CD14-positive monocyte (primary cell): ENCODE measurements around the gene HAVCR2. TPM values are rescaled to one million over a fixed set of nuclear protein-coding genes. Genes with fewer than 3 reads are reported as not detected.

Experiments
- DNase-seq, 3 donors: peaks; one replicate each; pipeline ENCODE4 v3.0.0-alpha.2; 2011 to 2022
- H2AFZ ChIP-seq: 2 replicates; pipeline ENCODE4 v1.6.0; 2012; ENCODE audit warnings: mild to moderate bottlenecking, low read depth, low read length, inconsistent platforms; ENCODE audit not compliant: insufficient read depth, poor library complexity, severe bottlenecking
- H3K27ac ChIP-seq, 2 donors: 1 replicate in 1 of 2; 2 replicates in 1 of 2; pipeline ENCODE4 v1.5.1; 2012 to 2013; ENCODE audit warnings: low read length in 2 of 2, control low read depth in 1 of 2, inconsistent platforms in 1 of 2, low read depth in 1 of 2, mild to moderate bottlenecking in 1 of 2
- H3K27me3 ChIP-seq, 2 donors: one replicate each; pipeline versions ENCODE4 v1.6.0 to v1.6.1; 2011 to 2013; ENCODE audit warnings: low read length in 2 of 2; ENCODE audit not compliant: control insufficient read depth in 2 of 2, insufficient read depth in 2 of 2
- H3K36me3 ChIP-seq, 2 donors: replicated peaks in 1 of 2; 1 replicate in 1 of 2; 2 replicates in 1 of 2; pipeline versions ENCODE4 v1.5.1 to v1.6.1; 2012 to 2013; ENCODE audit warnings: low read length in 2 of 2, control low read depth in 1 of 2, inconsistent platforms in 1 of 2, mild to moderate bottlenecking in 1 of 2; ENCODE audit not compliant: insufficient read depth in 2 of 2, control insufficient read depth in 1 of 2
- H3K4me1 ChIP-seq, 2 donors: 1 replicate in 1 of 2; 2 replicates in 1 of 2; pipeline versions ENCODE4 v1.5.1 to v1.6.1; 2012 to 2013; ENCODE audit warnings: low read length in 2 of 2, control low read depth in 1 of 2, inconsistent platforms in 1 of 2, mild to moderate bottlenecking in 1 of 2, moderate library complexity in 1 of 2; ENCODE audit not compliant: insufficient read depth in 2 of 2, control insufficient read depth in 1 of 2
- H3K4me2 ChIP-seq: replicated peaks from 2 replicates; pipeline ENCODE3; 2012; ENCODE audit warnings: low read length, moderate library complexity, mild to moderate bottlenecking; ENCODE audit not compliant: poor library complexity, severe bottlenecking; ENCODE audit errors: extremely low read depth
- H3K4me3 ChIP-seq, 3 experiments: fragments of 200-600 bp in 1 of 3; sonication (generic) in 1 of 3; replicated peaks in 1 of 3; 1 replicate in 2 of 3; 2 replicates in 1 of 3; pipeline ENCODE4 v1.5.1; 2011 to 2013; ENCODE audit warnings: low read length in 3 of 3, mild to moderate bottlenecking in 3 of 3, control low read depth in 2 of 3, low read depth in 2 of 3, inconsistent platforms in 1 of 3, moderate library complexity in 1 of 3
- H3K79me2 ChIP-seq: 2 replicates; pipeline ENCODE4 v1.6.0; 2012; ENCODE audit warnings: mild to moderate bottlenecking, control low read depth, inconsistent platforms, low read length, moderate library complexity; ENCODE audit not compliant: insufficient read depth
- H3K9ac ChIP-seq: 2 replicates; pipeline ENCODE4 v1.6.0; 2017; ENCODE audit warnings: low read length, mild to moderate bottlenecking; ENCODE audit not compliant: insufficient read depth, poor library complexity, severe bottlenecking
- H3K9me3 ChIP-seq, 2 donors: replicated peaks in 1 of 2; 1 replicate in 1 of 2; 2 replicates in 1 of 2; pipeline versions ENCODE4 v1.5.1 to v1.6.1; 2012 to 2013; ENCODE audit warnings: low read length in 2 of 2, control low read depth in 1 of 2; ENCODE audit not compliant: control insufficient read depth in 1 of 2, insufficient read depth in 1 of 2
- H4K20me1 ChIP-seq: 2 replicates; pipeline ENCODE4 v1.6.0; 2012; ENCODE audit warnings: mild to moderate bottlenecking, low read length, control low read depth, moderate library complexity; ENCODE audit not compliant: insufficient read depth
- H3K27ac Mint-ChIP-seq, 7 donors: one replicate each; pipeline ENCODE4 v1.8.0; 2020; ENCODE audit warnings: mild to moderate bottlenecking in 7 of 7, mixed read lengths in 7 of 7, moderate library complexity in 6 of 7, inconsistent platforms in 2 of 7
- H3K27me3 Mint-ChIP-seq, 3 donors: one replicate each; pipeline ENCODE4 v1.8.0; 2021 to 2022; ENCODE audit warnings: low read depth in 3 of 3, mild to moderate bottlenecking in 3 of 3, mixed read lengths in 3 of 3, moderate library complexity in 3 of 3, inconsistent platforms in 1 of 3
- H3K36me3 Mint-ChIP-seq, 2 donors: one replicate each; pipeline ENCODE4 v1.8.0; 2020; ENCODE audit warnings: mixed read lengths in 2 of 2, inconsistent platforms in 1 of 2, mild to moderate bottlenecking in 1 of 2
- H3K4me1 Mint-ChIP-seq: one replicate; pipeline ENCODE4 v1.8.0; 2020; ENCODE audit warnings: mild to moderate bottlenecking, mixed read lengths
- H3K4me3 Mint-ChIP-seq, 2 donors: one replicate each; pipeline ENCODE4 v1.8.0; 2020; ENCODE audit warnings: mild to moderate bottlenecking in 2 of 2, mixed read lengths in 2 of 2, moderate library complexity in 1 of 2
- H3K9me3 Mint-ChIP-seq, 7 donors: one replicate each; pipeline ENCODE4 v1.8.0; 2020 to 2022; ENCODE audit warnings: mixed read lengths in 7 of 7, mild to moderate bottlenecking in 6 of 7, moderate library complexity in 6 of 7, inconsistent platforms in 2 of 7
- CTCF ChIP-seq: fragments of 200-600 bp; IDR thresholded peaks from one replicate; pipeline ENCODE4 v1.8.0; 2022; ENCODE audit warnings: antibody characterized with exemption, mild to moderate bottlenecking
- WGBS: methylation state at CpG from one replicate; pipeline ENCODE4 v1.1.5; 2013; ENCODE audit warnings: missing lambda C conversion rate; ENCODE audit not compliant: insufficient coverage; 5-methylcytosine and 5-hydroxymethylcytosine counted together
- intact Hi-C, 2 donors: fragments of 100-400 bp; cut with micrococcal nuclease; formaldehyde crosslinking; loops; one replicate each; pipeline versions ENCODE4 v1.15.0 to v1.15.1; 2023
- polyA plus RNA-seq, 3 donors: library from polyadenylated mRNA; depleted of rRNA in 1 of 3; unstranded in 2 of 3; stranded (reverse) in 1 of 3; fragments of 300-500 nt in 2 of 3; fragments of >200 nt in 1 of 3; fragmentation: Illumina TruSeq in 2 of 3; gene quantifications; 1 replicate in 2 of 3; 2 replicates in 1 of 3; pipeline ENCODE4 v1.2.3, GENCODE V29; 2012 to 2021

The HAVCR2 gene
- polyA plus RNA-seq, 3 donors: 33.1 to 56.8 (median 45.0) TPM

- WGBS: 100% methylated on average over 1 of the region's 1 CpG
- Mint-ChIP-seq H3K4me3 (no peak overlapping the region), H3K27me3 (peaks cover 0 to 1% (median 0%) of the 10 kb centered on the region in 3 donors)
Measured at GRCh38 chr5:157120102-157120501, 11.3 kb upstream of the HAVCR2 start.

GRCh38 chr5:157116483-157116954 lies 7.7 kb upstream of the HAVCR2 start:
- Histone ChIP-seq H3K4me3 (no peak overlapping the region), H3K9ac (no peak overlapping the region), H3K27me3 (no peaks in the 10 kb centered on the region), H4K20me1 (no peaks in the 10 kb centered on the region), H3K4me1 (peaks cover 14 to 22% of the 10 kb centered on the region in 2 donors), H3K36me3 (no peaks in the 10 kb centered on the region), H2AFZ (no peak overlapping the region), H3K4me2 (no peak overlapping the region), H3K27ac (no peak overlapping the region), H3K9me3 (peaks cover 7 to 9% of the 10 kb centered on the region in 2 donors), H3K79me2 (no peaks in the 10 kb centered on the region)
- Mint-ChIP-seq H3K36me3 (no peaks in the 10 kb centered on the region), H3K27ac (no peak overlapping the region), H3K9me3 (peaks cover 7 to 12% (median 8%) of the 10 kb centered on the region in 7 donors), H3K4me3 (no peak overlapping the region), H3K27me3 (no peaks in the 10 kb centered on the region), H3K4me1 (peaks cover 29% of the 10 kb centered on the region)
- TF ChIP-seq CTCF: no peak
- 87% methylated on average over 3 of the region's 6 CpGs for WGBS
- intact Hi-C loops: no loop called here
- no peak for DNase-seq

More at GRCh38 chr5:157120102-157120501, 11.3 kb upstream of the HAVCR2 start:
- intact Hi-C loops: no loop called here
- Histone ChIP-seq H3K27ac (no peak overlapping the region), H3K4me1 (peaks cover 0 to 5% of the 10 kb centered on the region in 2 donors), H3K9ac (no peak overlapping the region), H3K4me3 (no peak overlapping the region), H3K4me2 (no peak overlapping the region), H2AFZ (no peak overlapping the region), H3K36me3 (no peaks in the 10 kb centered on the region), H3K79me2 (no peaks in the 10 kb centered on the region), H3K9me3 (peaks cover 9 to 17% of the 10 kb centered on the region in 2 donors), H4K20me1 (no peaks in the 10 kb centered on the region), H3K27me3 (no peaks in the 10 kb centered on the region)
- peaks cover 11% of the 10 kb centered on the region for H3K4me1 Mint-ChIP-seq
- DNase-seq: no peak
- peaks cover 12 to 23% (median 20%) of the 10 kb centered on the region in 7 donors for H3K9me3 Mint-ChIP-seq
- peak overlapping the region in 2 of 7 donors; percentile 26 to 44 for H3K27ac Mint-ChIP-seq
- no peak for TF ChIP-seq CTCF
- H3K36me3 Mint-ChIP-seq: no peaks in the 10 kb centered on the region
